ENCODE results near the gene PARD3B. TPM values are rescaled to one million over a fixed set of nuclear protein-coding genes. Genes with fewer than 3 reads are reported as not detected.

Gene PARD3B
- polyA plus RNA-seq, 3 donors = not detected

DNA sequence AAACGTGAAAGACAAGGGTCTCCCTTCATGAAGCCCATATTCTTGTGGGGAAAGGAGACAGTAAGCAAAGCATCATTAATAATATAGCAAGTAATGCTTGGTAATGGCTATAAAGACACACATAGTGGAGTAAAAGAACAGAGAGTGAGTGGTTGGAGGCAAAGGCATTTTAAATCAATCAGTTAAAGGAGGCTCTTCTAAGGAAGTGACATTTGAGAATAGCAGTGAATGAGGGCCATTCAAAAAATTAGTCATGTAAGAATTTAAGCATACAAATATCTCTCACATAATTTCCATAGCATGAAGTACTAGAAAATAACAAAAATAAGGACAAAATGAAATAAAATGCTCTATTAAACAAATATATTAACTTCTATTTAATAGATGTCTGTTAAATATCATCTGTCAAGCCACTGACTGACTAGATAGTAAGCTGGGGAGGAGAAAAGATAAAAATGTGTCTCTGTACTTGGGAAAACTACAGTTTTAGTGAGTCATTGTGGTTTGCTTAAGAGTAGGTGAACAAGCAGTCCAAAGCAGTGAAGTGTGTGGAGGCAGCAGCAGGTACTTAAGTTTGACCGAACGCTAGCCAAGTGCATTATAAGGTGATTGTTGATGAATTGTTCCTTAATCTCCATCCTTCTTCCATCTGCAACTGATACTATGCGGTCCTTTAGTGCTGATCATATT, 160.1 kb downstream of the PARD3B start:
- Histone ChIP-seq H3K9ac (ENCODE audit: insufficient read depth, low read length, poor library complexity, severe bottlenecking) (no peak overlapping the region), H3K79me2 (ENCODE audit: insufficient read depth, low read length) (no peaks in the 10 kb centered on the region), H2AFZ (ENCODE audit: insufficient read depth, low read depth, low read length, poor library complexity, severe bottlenecking) (no peak overlapping the region), H3K36me3 (replicated peaks in 1 of 2; ENCODE audit: control insufficient read depth in 1 of 2, insufficient read depth in 2 of 2, low read length in 2 of 2) (no peaks in the 10 kb centered on the region), H3K4me3 (replicated peaks in 1 of 3; ENCODE audit: low read depth in 2 of 3, low read length in 3 of 3) (no peak overlapping the region), H4K20me1 (ENCODE audit: insufficient read depth, low read length) (no peaks in the 10 kb centered on the region), H3K4me1 (ENCODE audit: control insufficient read depth in 1 of 2, insufficient read depth in 2 of 2, low read length in 2 of 2) (no peaks in the 10 kb centered on the region), H3K27ac (ENCODE audit: low read depth in 1 of 2, low read length in 2 of 2) (no peak overlapping the region), H3K9me3 (replicated peaks in 1 of 2; ENCODE audit: control insufficient read depth in 1 of 2, insufficient read depth in 1 of 2, low read length in 2 of 2) (no peaks in the 10 kb centered on the region), H3K4me2 (replicated peaks; ENCODE audit: extremely low read depth, low read length, poor library complexity, severe bottlenecking) (no peak overlapping the region), H3K27me3 (ENCODE audit: control insufficient read depth in 2 of 2, insufficient read depth in 2 of 2, low read length in 2 of 2) (no peaks in the 10 kb centered on the region)
- WGBS (ENCODE audit: insufficient coverage) = no CpG with 5 or more reads among the region's 4 CpGs
- Mint-ChIP-seq H3K27me3 (ENCODE audit: low read depth in 3 of 3) (peaks cover 0 to 2% (median 1%) of the 10 kb centered on the region in 3 donors), H3K9me3 (no peaks in the 10 kb centered on the region), H3K4me3 (no peak overlapping the region), H3K4me1 (no peaks in the 10 kb centered on the region), H3K27ac (no peak overlapping the region), H3K36me3 (no peaks in the 10 kb centered on the region)
- intact Hi-C loops (cut with micrococcal nuclease) = no loop called here
- TF ChIP-seq, protein P1, sequence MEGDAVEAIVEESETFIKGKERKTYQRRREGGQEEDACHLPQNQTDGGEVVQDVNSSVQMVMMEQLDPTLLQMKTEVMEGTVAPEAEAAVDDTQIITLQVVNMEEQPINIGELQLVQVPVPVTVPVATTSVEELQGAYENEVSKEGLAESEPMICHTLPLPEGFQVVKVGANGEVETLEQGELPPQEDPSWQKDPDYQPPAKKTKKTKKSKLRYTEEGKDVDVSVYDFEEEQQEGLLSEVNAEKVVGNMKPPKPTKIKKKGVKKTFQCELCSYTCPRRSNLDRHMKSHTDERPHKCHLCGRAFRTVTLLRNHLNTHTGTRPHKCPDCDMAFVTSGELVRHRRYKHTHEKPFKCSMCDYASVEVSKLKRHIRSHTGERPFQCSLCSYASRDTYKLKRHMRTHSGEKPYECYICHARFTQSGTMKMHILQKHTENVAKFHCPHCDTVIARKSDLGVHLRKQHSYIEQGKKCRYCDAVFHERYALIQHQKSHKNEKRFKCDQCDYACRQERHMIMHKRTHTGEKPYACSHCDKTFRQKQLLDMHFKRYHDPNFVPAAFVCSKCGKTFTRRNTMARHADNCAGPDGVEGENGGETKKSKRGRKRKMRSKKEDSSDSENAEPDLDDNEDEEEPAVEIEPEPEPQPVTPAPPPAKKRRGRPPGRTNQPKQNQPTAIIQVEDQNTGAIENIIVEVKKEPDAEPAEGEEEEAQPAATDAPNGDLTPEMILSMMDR (IDR thresholded peaks at IDR 0.05) = no peak
- DNase-seq = no peak

DNA sequence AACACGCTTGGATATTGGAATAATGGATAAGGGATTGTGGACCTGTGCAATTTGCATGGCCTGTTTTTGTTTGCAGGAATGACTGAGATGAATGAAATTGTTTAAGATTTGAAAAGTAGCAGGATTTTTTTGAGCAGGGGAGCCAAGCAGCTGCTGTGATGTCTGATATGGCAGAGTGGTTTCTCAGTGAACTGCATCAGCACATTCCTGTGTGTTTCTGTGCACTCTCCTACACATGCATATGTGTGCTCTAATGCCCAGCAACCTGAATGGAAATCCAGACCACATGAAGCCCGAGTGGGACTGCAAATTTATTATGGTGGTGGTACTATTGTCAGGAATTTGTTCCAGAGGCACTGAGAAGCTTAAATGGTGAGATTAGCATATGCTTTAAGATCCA, 161.7 kb downstream of the PARD3B start:
- H3K4me1 Mint-ChIP-seq = no peaks in the 10 kb centered on the region
- Histone ChIP-seq H4K20me1 (ENCODE audit: insufficient read depth, low read length) (no peaks in the 10 kb centered on the region), H2AFZ (ENCODE audit: insufficient read depth, low read depth, low read length, poor library complexity, severe bottlenecking) (no peak overlapping the region), H3K4me2 (replicated peaks; ENCODE audit: extremely low read depth, low read length, poor library complexity, severe bottlenecking) (no peak overlapping the region), H3K4me1 (ENCODE audit: control insufficient read depth in 1 of 2, insufficient read depth in 2 of 2, low read length in 2 of 2) (no peaks in the 10 kb centered on the region), H3K27me3 (ENCODE audit: control insufficient read depth in 2 of 2, insufficient read depth in 2 of 2, low read length in 2 of 2) (no peaks in the 10 kb centered on the region), H3K27ac (ENCODE audit: low read depth in 1 of 2, low read length in 2 of 2) (no peak overlapping the region), H3K36me3 (replicated peaks in 1 of 2; ENCODE audit: control insufficient read depth in 1 of 2, insufficient read depth in 2 of 2, low read length in 2 of 2) (no peaks in the 10 kb centered on the region), H3K9me3 (replicated peaks in 1 of 2; ENCODE audit: control insufficient read depth in 1 of 2, insufficient read depth in 1 of 2, low read length in 2 of 2) (no peaks in the 10 kb centered on the region), H3K4me3 (replicated peaks in 1 of 3; ENCODE audit: low read depth in 2 of 3, low read length in 3 of 3) (no peak overlapping the region), H3K9ac (ENCODE audit: insufficient read depth, low read length, poor library complexity, severe bottlenecking) (no peak overlapping the region), H3K79me2 (ENCODE audit: insufficient read depth, low read length) (no peaks in the 10 kb centered on the region)
- peaks cover 0 to 3% (median 0%) of the 10 kb centered on the region in 7 donors for H3K9me3 Mint-ChIP-seq
- H3K27me3 Mint-ChIP-seq (ENCODE audit: low read depth in 3 of 3) = peaks cover 0 to 2% (median 1%) of the 10 kb centered on the region in 3 donors
- TF ChIP-seq, protein P1 (IDR thresholded peaks at IDR 0.05) = no peak
- no peak for DNase-seq
- intact Hi-C loops (cut with micrococcal nuclease) = no loop called here
- WGBS (ENCODE audit: insufficient coverage) = 95% methylated on average over 2 of the region's 2 CpGs
- no peak overlapping the region for H3K4me3 Mint-ChIP-seq
- H3K27ac Mint-ChIP-seq = no peak overlapping the region
- H3K36me3 Mint-ChIP-seq = no peaks in the 10 kb centered on the region

Data from CD14-positive monocyte (primary cell).